Thyroid gland (tissue), 4 donors: ENCODE results near the gene TTC39B.

ENCODE experiments used
- POLR2A ChIP-seq, 2 donors: fragments of 450-650 bp; IDR thresholded peaks; one replicate each; pipeline ENCODE4 v1.6.1; 2017; ENCODE audit warnings: antibody characterized with exemption in 2 of 2, mild to moderate bottlenecking in 2 of 2, moderate library complexity in 1 of 2
- TF ChIP-seq, protein P1 (sequence below), 6 experiments: fragments of 200-600 bp in 3 of 6; fragments of 450-650 bp in 3 of 6; sonication (generic) in 3 of 6; IDR thresholded peaks; one replicate each; pipeline ENCODE4 v1.5.1; 2016 to 2019; ENCODE audit warnings: antibody characterized with exemption in 6 of 6, mild to moderate bottlenecking in 2 of 6, inconsistent platforms in 1 of 6, moderate library complexity in 1 of 6

DNA sequence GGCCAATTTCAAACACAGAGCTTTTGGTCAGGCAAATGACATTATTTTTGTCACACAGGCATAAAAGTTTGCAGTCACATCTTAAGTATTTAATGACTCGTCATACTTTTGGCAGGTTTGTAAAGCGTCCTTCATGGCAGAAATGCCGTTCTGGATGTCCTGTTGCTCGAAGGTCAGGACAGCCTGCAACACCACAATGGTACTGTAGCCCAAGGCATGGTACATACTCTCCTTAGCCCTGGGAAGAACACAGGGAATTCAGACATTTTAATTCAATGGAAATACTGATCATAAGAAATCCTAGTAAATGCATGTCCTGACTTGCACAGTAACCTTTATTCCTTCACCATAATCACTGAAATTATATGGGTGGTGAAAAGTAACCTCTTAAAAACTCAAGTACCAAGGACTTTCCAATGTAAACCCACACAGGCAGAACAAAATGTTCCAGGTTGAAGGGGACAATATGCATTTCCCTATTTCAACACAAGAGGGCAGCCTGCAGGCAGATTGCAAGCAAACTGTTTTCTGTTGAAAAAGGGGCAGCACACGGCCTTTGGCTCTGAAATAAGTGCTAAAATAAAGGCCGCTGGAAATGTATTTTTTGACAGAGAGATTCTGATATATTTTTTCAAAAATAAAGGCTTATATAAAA lies 95.7 kb downstream of the TTC39B start:
- no peak for TF ChIP-seq POLR2A (IDR thresholded peaks at IDR 0.05)
- TF ChIP-seq, protein P1, sequence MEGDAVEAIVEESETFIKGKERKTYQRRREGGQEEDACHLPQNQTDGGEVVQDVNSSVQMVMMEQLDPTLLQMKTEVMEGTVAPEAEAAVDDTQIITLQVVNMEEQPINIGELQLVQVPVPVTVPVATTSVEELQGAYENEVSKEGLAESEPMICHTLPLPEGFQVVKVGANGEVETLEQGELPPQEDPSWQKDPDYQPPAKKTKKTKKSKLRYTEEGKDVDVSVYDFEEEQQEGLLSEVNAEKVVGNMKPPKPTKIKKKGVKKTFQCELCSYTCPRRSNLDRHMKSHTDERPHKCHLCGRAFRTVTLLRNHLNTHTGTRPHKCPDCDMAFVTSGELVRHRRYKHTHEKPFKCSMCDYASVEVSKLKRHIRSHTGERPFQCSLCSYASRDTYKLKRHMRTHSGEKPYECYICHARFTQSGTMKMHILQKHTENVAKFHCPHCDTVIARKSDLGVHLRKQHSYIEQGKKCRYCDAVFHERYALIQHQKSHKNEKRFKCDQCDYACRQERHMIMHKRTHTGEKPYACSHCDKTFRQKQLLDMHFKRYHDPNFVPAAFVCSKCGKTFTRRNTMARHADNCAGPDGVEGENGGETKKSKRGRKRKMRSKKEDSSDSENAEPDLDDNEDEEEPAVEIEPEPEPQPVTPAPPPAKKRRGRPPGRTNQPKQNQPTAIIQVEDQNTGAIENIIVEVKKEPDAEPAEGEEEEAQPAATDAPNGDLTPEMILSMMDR (IDR thresholded peaks at IDR 0.05), result peak; percentile 66 to 96 (median 91)
